T-helper 17 cell (primary cell): ENCODE measurements around the gene IPO13. TPM values are rescaled to one million over a fixed set of nuclear protein-coding genes. Genes with fewer than 3 reads are reported as not detected.

ENCODE experiments used
- ATAC-seq: fragments of 150-1000 bp; cut with Tn5 transposase; 2 replicates; pipeline ENCODE4 v1.10.0; 2021; ENCODE audit warnings: mild to moderate bottlenecking, moderate library complexity
- DNase-seq, 3 donors: peaks; one replicate each; pipeline versions ENCODE4 v3.0.0 to v3.0.0-alpha.2; 2020 to 2021
- H3K9me3 ChIP-seq: one replicate; pipeline ENCODE4 v1.7.0; 2013; ENCODE audit warnings: low read length, mild to moderate bottlenecking; ENCODE audit not compliant: control insufficient read depth, poor library complexity, severe bottlenecking
- H3K27ac Mint-ChIP-seq: one replicate; pipeline ENCODE4 v1.8.0; 2022; ENCODE audit warnings: mild to moderate bottlenecking, moderate library complexity, mixed read lengths
- H3K27me3 Mint-ChIP-seq: one replicate; pipeline ENCODE4 v1.8.0; 2022; ENCODE audit warnings: mixed read lengths
- H3K36me3 Mint-ChIP-seq: one replicate; pipeline ENCODE4 v1.8.0; 2022; ENCODE audit warnings: low read depth, mixed read lengths
- H3K4me1 Mint-ChIP-seq: one replicate; pipeline ENCODE4 v1.8.0; 2022; ENCODE audit warnings: mild to moderate bottlenecking, mixed read lengths
- H3K4me3 Mint-ChIP-seq: one replicate; pipeline ENCODE4 v1.8.0; 2022; ENCODE audit warnings: mild to moderate bottlenecking, moderate library complexity, mixed read lengths
- total RNA-seq, 4 donors: library from RNA in 2 of 4; stranded (reverse) in 2 of 4; gene quantifications; one replicate each; pipeline ENCODE4 v1.2.3 and lab custom pipeline; 2022 to 2026

IPO13 gene
- total RNA-seq, 2 donors from 2014 or later = 10.6 to 12.5 TPM

- no peak for ATAC-seq
- Mint-ChIP-seq H3K4me3 (no peak overlapping the region), H3K36me3 (peaks cover 7% of the 10 kb centered on the region), H3K27ac (no peak overlapping the region), H3K27me3 (no peaks in the 10 kb centered on the region), H3K4me1 (peaks cover 12% of the 10 kb centered on the region)
- H3K9me3 ChIP-seq = no peaks in the 10 kb centered on the region
- DNase-seq = no peak
Observed at GRCh38 chr1:43914576-43915525, 31.9 kb upstream of the IPO13 start.

DNA sequence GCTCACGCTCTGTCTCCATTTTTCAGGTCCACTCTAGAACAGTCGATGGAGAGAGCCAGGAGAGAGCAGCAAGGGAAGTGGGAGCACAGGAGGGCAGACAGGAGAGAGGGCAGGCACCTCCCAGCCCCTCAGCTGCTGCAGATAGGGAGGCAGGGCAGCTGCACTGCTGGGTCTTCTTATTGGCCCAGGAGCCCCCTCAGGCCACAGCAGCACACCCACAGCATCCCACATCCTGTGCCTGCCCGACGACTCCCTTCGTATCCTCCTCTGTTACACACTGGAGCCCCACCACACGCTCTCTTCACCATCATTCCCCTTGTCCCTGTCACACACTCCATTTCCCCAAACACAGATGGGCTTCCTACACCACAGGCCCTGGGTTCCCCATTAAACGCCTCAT is 26.8 kb upstream of the IPO13 start:
- ATAC-seq (no peak), DNase-seq (no peak)
- Mint-ChIP-seq H3K27me3 (no peaks in the 10 kb centered on the region), H3K4me1 (peaks cover 16% of the 10 kb centered on the region), H3K27ac (no peak overlapping the region), H3K36me3 (peaks cover 12% of the 10 kb centered on the region), H3K4me3 (no peak overlapping the region)
- no peaks in the 10 kb centered on the region for H3K9me3 ChIP-seq

DNA sequence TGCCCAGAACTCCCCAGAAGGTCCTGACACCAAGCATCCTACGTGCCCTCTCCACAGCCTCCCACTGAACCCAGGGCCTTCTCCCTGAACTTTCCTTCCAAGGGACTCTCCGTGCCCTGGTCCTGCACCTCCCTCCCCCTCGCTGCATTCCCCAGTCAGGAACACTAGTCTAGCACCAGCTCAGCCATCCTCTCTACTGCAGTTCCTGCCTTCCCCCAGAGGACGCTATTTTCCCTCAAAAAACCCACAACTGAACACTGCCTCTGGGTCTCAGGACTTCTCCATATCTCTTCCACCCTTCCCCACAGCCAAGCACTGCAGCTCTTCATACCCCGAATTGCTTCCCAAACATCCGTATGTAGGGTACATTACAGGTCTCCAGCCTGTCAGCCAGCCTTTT is 25.7 kb upstream of the IPO13 start:
- no peaks in the 10 kb centered on the region for H3K9me3 ChIP-seq
- H3K4me3 Mint-ChIP-seq = no peak overlapping the region
- H3K36me3 Mint-ChIP-seq = peaks cover 17% of the 10 kb centered on the region
- H3K4me1 Mint-ChIP-seq = peaks cover 18% of the 10 kb centered on the region
- ATAC-seq = no peak
- no peak for DNase-seq
- no peaks in the 10 kb centered on the region for H3K27me3 Mint-ChIP-seq
- no peak overlapping the region for H3K27ac Mint-ChIP-seq

DNA sequence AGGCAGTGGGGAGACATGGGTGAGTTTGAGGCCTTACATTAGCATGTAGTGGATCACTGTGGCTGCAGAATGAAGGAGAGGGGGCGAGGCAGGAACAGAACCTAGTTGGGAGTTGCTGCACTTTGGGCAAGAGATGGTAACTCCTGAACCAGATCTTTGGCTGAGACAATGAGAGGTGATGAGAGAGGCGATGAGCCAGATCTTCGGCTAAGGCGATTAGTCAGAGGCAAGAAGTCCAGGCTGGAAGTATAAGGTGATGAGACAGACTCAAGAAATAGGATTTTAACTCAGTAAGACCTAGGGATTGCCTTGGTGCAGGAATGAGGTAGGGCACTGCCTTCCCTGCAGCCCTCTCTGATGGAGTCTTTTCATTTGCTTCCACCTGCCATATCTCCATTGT is 22.2 kb upstream of the IPO13 start:
- H3K9me3 ChIP-seq = no peaks in the 10 kb centered on the region
- Mint-ChIP-seq H3K36me3 (peaks cover 15% of the 10 kb centered on the region), H3K4me3 (no peak overlapping the region), H3K4me1 (peaks cover 14% of the 10 kb centered on the region), H3K27me3 (no peaks in the 10 kb centered on the region), H3K27ac (no peak overlapping the region)
- ATAC-seq = no peak
- DNase-seq = no peak

DNA sequence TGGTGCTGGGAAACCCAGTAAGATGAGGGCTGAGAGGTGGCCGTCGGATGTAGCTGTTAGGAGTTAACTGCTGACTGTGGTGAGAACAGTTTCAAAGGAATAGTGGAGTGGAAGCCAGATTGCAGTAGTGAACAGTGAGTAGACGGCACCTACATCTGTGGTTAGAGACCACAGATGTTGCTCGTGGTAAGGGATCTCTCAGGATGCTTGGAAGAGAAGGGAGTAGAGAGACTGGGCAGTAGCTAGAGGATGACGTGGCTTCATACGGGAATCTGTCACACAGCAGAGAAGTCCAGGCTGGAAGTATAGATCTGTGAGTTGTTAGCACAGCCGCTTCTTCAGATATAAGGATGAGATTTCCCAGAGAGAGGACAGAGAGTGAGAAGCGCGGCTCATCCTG is 20.9 kb upstream of the IPO13 start:
- no peak overlapping the region for H3K27ac Mint-ChIP-seq
- no peak overlapping the region for H3K4me3 Mint-ChIP-seq
- ATAC-seq (no peak), DNase-seq (no peak)
- H3K9me3 ChIP-seq = no peaks in the 10 kb centered on the region
- peaks cover 13% of the 10 kb centered on the region for H3K4me1 Mint-ChIP-seq
- no peaks in the 10 kb centered on the region for H3K27me3 Mint-ChIP-seq
- H3K36me3 Mint-ChIP-seq = peaks cover 15% of the 10 kb centered on the region

DNA sequence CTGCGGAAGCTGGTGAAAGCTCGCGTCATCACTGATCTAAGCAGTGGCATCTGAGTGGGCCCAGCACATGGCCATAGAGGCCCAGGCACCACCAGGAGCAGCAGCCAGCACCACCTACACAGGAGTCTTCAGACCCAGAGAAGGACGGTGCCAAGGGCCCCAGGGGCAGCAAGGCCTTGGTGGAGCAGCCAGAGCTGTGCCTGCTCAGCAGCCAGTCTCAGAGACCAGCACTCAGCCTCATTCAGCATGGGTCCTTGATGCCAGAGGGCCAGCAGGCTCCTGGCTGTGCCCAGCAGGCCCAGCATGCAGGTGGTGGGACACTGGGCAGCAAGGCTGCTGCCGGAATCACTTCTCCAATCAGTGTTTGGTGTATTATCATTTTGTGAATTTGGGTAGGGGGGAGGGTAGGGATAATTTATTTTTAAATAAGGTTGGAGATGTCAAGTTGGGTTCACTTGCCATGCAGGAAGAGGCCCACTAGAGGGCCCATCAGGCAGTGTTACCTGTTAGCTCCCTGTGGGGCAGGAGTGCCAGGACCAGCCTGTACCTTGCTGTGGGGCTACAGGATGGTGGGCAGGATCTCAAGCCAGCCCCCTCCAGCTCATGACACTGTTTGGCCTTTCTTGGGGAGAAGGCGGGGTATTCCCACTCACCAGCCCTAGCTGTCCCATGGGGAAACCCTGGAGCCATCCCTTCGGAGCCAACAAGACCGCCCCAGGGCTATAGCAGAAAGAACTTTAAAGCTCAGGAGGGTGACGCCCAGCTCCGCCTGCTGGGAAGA is 16.4 kb upstream of the IPO13 start:
- H3K9me3 ChIP-seq = no peaks in the 10 kb centered on the region
- peak; percentile 29 for ATAC-seq
- Mint-ChIP-seq H3K27ac (no peak overlapping the region), H3K4me1 (peaks cover 14% of the 10 kb centered on the region), H3K36me3 (peaks cover 12% of the 10 kb centered on the region), H3K4me3 (no peak overlapping the region), H3K27me3 (peaks cover 32% of the 10 kb centered on the region)
- no peak for DNase-seq

GRCh38 chr1:43930949-43931275 is 15.8 kb upstream of the IPO13 start:
- ATAC-seq (no peak), DNase-seq (no peak)
- Mint-ChIP-seq H3K27ac (no peak overlapping the region), H3K4me1 (peaks cover 11% of the 10 kb centered on the region), H3K36me3 (peaks cover 8% of the 10 kb centered on the region), H3K4me3 (no peak overlapping the region), H3K27me3 (peaks cover 37% of the 10 kb centered on the region)
- no peaks in the 10 kb centered on the region for H3K9me3 ChIP-seq

- no peak for ATAC-seq
- Mint-ChIP-seq H3K36me3 (peaks cover 7% of the 10 kb centered on the region), H3K4me1 (peaks cover 11% of the 10 kb centered on the region)
Observed at GRCh38 chr1:43931711-43932660, 14.8 kb upstream of the IPO13 start.

GRCh38 chr1:43932786-43933385 is 13.9 kb upstream of the IPO13 start:
- H3K4me3 Mint-ChIP-seq = peak overlapping the region; percentile 47

More at GRCh38 chr1:43931711-43932660, 14.8 kb upstream of the IPO13 start:
- Mint-ChIP-seq H3K4me3 (peak overlapping the region; percentile 47), H3K27ac (peak overlapping the region; percentile 49), H3K27me3 (peaks cover 41% of the 10 kb centered on the region)
- no peaks in the 10 kb centered on the region for H3K9me3 ChIP-seq
- DNase-seq = no peak

GRCh38 chr1:43933386-43934100 is 13.2 kb upstream of the IPO13 start, which contains the start of gene ARTN:
TSS of gene ARTN (plus strand) at chr1:43933801. CDS start at chr1:43935657, 1,856 bp downstream.
- no peaks in the 10 kb centered on the region for H3K9me3 ChIP-seq
- H3K36me3 Mint-ChIP-seq = peaks cover 9% of the 10 kb centered on the region
- H3K27ac Mint-ChIP-seq = peak within 1 kb of the TSS; percentile 49
- peaks cover 41% of the 10 kb centered on the region for H3K27me3 Mint-ChIP-seq
- no peak for DNase-seq
- peak within 1 kb of the TSS; percentile 75 for H3K4me3 Mint-ChIP-seq
- no peak for ATAC-seq
- peaks cover 13% of the 10 kb centered on the region for H3K4me1 Mint-ChIP-seq

More at GRCh38 chr1:43932786-43933385, 13.9 kb upstream of the IPO13 start:
- no peak for DNase-seq
- Mint-ChIP-seq H3K4me1 (peaks cover 11% of the 10 kb centered on the region), H3K27me3 (peaks cover 41% of the 10 kb centered on the region), H3K27ac (peak overlapping the region; percentile 49), H3K36me3 (peaks cover 7% of the 10 kb centered on the region)
- H3K9me3 ChIP-seq = no peaks in the 10 kb centered on the region
- no peak for ATAC-seq

- Mint-ChIP-seq H3K27ac (peak overlapping the region; percentile 11), H3K27me3 (peaks cover 41% of the 10 kb centered on the region), H3K36me3 (peaks cover 9% of the 10 kb centered on the region), H3K4me1 (peaks cover 16% of the 10 kb centered on the region), H3K4me3 (peak overlapping the region; percentile 75)
- H3K9me3 ChIP-seq = no peaks in the 10 kb centered on the region
- DNase-seq = peak in 2 of 3 donors; percentile 24 to 51
- ATAC-seq = peak; percentile 75
Observed at GRCh38 chr1:43934101-43934985, 12.4 kb upstream of the IPO13 start.
